ENCODE data around the gene HSPA12A.

The HSPA12A gene

GRCh38 chr10:116752969-116753665 lies 10.8 kb upstream of the HSPA12A start:
- H3K27me3 ChIP-seq (replicated peaks in 2 of 5; ENCODE audit: control insufficient read depth in 4 of 5, insufficient read depth in 5 of 5, low read length in 4 of 5) = peaks cover 5 to 32% (median 11%) of the 10 kb centered on the region in 5 experiments
- H3K4me3 ChIP-seq (ENCODE audit: control insufficient read depth in 1 of 7, extremely low read depth in 1 of 7, insufficient read depth in 4 of 7, low read depth in 2 of 7, low read length in 6 of 7) = no peak overlapping the region
- 91% methylated on average over 4 of the region's 4 CpGs for WGBS (ENCODE audit: insufficient coverage)
- H3K27ac ChIP-seq (ENCODE audit: insufficient read depth in 1 of 2, low read depth in 1 of 2, low read length in 2 of 2, poor library complexity in 1 of 2, severe bottlenecking in 2 of 2) = no peak overlapping the region
- ChIA-PET CTCF (no interaction called here), POLR2A (no interaction called here)
- H3K4me1 ChIP-seq (ENCODE audit: control extremely low read depth in 1 of 4, control insufficient read depth in 4 of 4, insufficient read depth in 4 of 4, low read length in 3 of 4) = no peaks in the 10 kb centered on the region
- DNase-seq = no peak
- H3K36me3 ChIP-seq (ENCODE audit: control insufficient read depth in 4 of 4, insufficient read depth in 4 of 4, low read length in 3 of 4) = no peaks in the 10 kb centered on the region
- peaks cover 0 to 5% (median 1%) of the 10 kb centered on the region in 5 experiments for H3K9me3 ChIP-seq (ENCODE audit: control extremely low read depth in 1 of 5, control insufficient read depth in 4 of 5, insufficient read depth in 2 of 5, low read depth in 1 of 5, low read length in 4 of 5)

GRCh38 chr10:116752563-116752962 lies 10.2 kb upstream of the HSPA12A start:
- ChIA-PET CTCF (no interaction called here), POLR2A (no interaction called here)
- Histone ChIP-seq H3K36me3 (ENCODE audit: control insufficient read depth in 4 of 4, insufficient read depth in 4 of 4, low read length in 3 of 4) (no peaks in the 10 kb centered on the region), H3K27me3 (replicated peaks in 2 of 5; ENCODE audit: control insufficient read depth in 4 of 5, insufficient read depth in 5 of 5, low read length in 4 of 5) (peaks cover 2 to 32% (median 13%) of the 10 kb centered on the region in 5 experiments), H3K4me3 (ENCODE audit: control insufficient read depth in 1 of 7, extremely low read depth in 1 of 7, insufficient read depth in 4 of 7, low read depth in 2 of 7, low read length in 6 of 7) (no peak overlapping the region), H3K4me1 (ENCODE audit: control extremely low read depth in 1 of 4, control insufficient read depth in 4 of 4, insufficient read depth in 4 of 4, low read length in 3 of 4) (no peaks in the 10 kb centered on the region), H3K27ac (ENCODE audit: insufficient read depth in 1 of 2, low read depth in 1 of 2, low read length in 2 of 2, poor library complexity in 1 of 2, severe bottlenecking in 2 of 2) (no peak overlapping the region), H3K9me3 (ENCODE audit: control extremely low read depth in 1 of 5, control insufficient read depth in 4 of 5, insufficient read depth in 2 of 5, low read depth in 1 of 5, low read length in 4 of 5) (peaks cover 0 to 5% (median 2%) of the 10 kb centered on the region in 5 experiments)
- DNase-seq = no peak
- no CpG with 5 or more reads among the region's 1 CpG for WGBS (ENCODE audit: insufficient coverage)

- ChIA-PET CTCF (interaction anchor here (1.5 kb wide), 1 partner anchor 427 kb away, joined by 3 read pairs; no protein-coding TSS in a partner anchor), POLR2A (no interaction called here)
- H3K36me3 ChIP-seq (ENCODE audit: control insufficient read depth in 4 of 4, insufficient read depth in 4 of 4, low read length in 3 of 4) = no peaks in the 10 kb centered on the region
- H3K27me3 ChIP-seq (replicated peaks in 2 of 5; ENCODE audit: control insufficient read depth in 4 of 5, insufficient read depth in 5 of 5, low read length in 4 of 5) = peaks cover 11 to 64% (median 22%) of the 10 kb centered on the region in 5 experiments
- H3K4me3 ChIP-seq (ENCODE audit: control insufficient read depth in 1 of 7, extremely low read depth in 1 of 7, insufficient read depth in 4 of 7, low read depth in 2 of 7, low read length in 6 of 7) = no peak overlapping the region
- H3K4me1 ChIP-seq (ENCODE audit: control extremely low read depth in 1 of 4, control insufficient read depth in 4 of 4, insufficient read depth in 4 of 4, low read length in 3 of 4) = no peaks in the 10 kb centered on the region
- H3K27ac ChIP-seq (ENCODE audit: insufficient read depth in 1 of 2, low read depth in 1 of 2, low read length in 2 of 2, poor library complexity in 1 of 2, severe bottlenecking in 2 of 2) = no peak overlapping the region
- WGBS (ENCODE audit: insufficient coverage) = no CpG with 5 or more reads among the region's 1 CpG
- no peak for DNase-seq
- H3K9me3 ChIP-seq (ENCODE audit: control extremely low read depth in 1 of 5, control insufficient read depth in 4 of 5, insufficient read depth in 2 of 5, low read depth in 1 of 5, low read length in 4 of 5) = peaks cover 0 to 4% (median 0%) of the 10 kb centered on the region in 5 experiments
These were observed 6.1 kb upstream of the HSPA12A start for GRCh38 chr10:116748471-116748870.

- ChIA-PET CTCF (interaction anchor here (1.5 kb wide), 1 partner anchor 427 kb away, joined by 3 read pairs; no protein-coding TSS in a partner anchor), POLR2A (no interaction called here)
- no peak overlapping the region for H3K4me3 ChIP-seq (ENCODE audit: control insufficient read depth in 1 of 7, extremely low read depth in 1 of 7, insufficient read depth in 4 of 7, low read depth in 2 of 7, low read length in 6 of 7)
- 100% methylated on average over 1 of the region's 1 CpG for WGBS (ENCODE audit: insufficient coverage)
- H3K4me1 ChIP-seq (ENCODE audit: control extremely low read depth in 1 of 4, control insufficient read depth in 4 of 4, insufficient read depth in 4 of 4, low read length in 3 of 4) = peaks cover 0 to 2% (median 0%) of the 10 kb centered on the region in 4 experiments
- no peaks in the 10 kb centered on the region for H3K36me3 ChIP-seq (ENCODE audit: control insufficient read depth in 4 of 4, insufficient read depth in 4 of 4, low read length in 3 of 4)
- H3K27me3 ChIP-seq (replicated peaks in 2 of 5; ENCODE audit: control insufficient read depth in 4 of 5, insufficient read depth in 5 of 5, low read length in 4 of 5) = peaks cover 13 to 68% (median 25%) of the 10 kb centered on the region in 5 experiments
- no peak overlapping the region for H3K27ac ChIP-seq (ENCODE audit: insufficient read depth in 1 of 2, low read depth in 1 of 2, low read length in 2 of 2, poor library complexity in 1 of 2, severe bottlenecking in 2 of 2)
- H3K9me3 ChIP-seq (ENCODE audit: control extremely low read depth in 1 of 5, control insufficient read depth in 4 of 5, insufficient read depth in 2 of 5, low read depth in 1 of 5, low read length in 4 of 5) = peaks cover 0 to 4% (median 0%) of the 10 kb centered on the region in 5 experiments
- no peak for DNase-seq
These were observed 5.7 kb upstream of the HSPA12A start for GRCh38 chr10:116748041-116748440.

GRCh38 chr10:116747325-116747724 lies 5.0 kb upstream of the HSPA12A start:
- WGBS (ENCODE audit: insufficient coverage) = 87% methylated on average over 6 of the region's 7 CpGs
- DNase-seq = no peak
- H3K9me3 ChIP-seq (ENCODE audit: control extremely low read depth in 1 of 5, control insufficient read depth in 4 of 5, insufficient read depth in 2 of 5, low read depth in 1 of 5, low read length in 4 of 5) = peaks cover 0 to 4% (median 0%) of the 10 kb centered on the region in 5 experiments
- ChIA-PET CTCF (no interaction called here), POLR2A (no interaction called here)
- no peak overlapping the region for H3K27ac ChIP-seq (ENCODE audit: insufficient read depth in 1 of 2, low read depth in 1 of 2, low read length in 2 of 2, poor library complexity in 1 of 2, severe bottlenecking in 2 of 2)
- H3K4me1 ChIP-seq (ENCODE audit: control extremely low read depth in 1 of 4, control insufficient read depth in 4 of 4, insufficient read depth in 4 of 4, low read length in 3 of 4) = peaks cover 0 to 6% (median 5%) of the 10 kb centered on the region in 4 experiments
- no peaks in the 10 kb centered on the region for H3K36me3 ChIP-seq (ENCODE audit: control insufficient read depth in 4 of 4, insufficient read depth in 4 of 4, low read length in 3 of 4)
- H3K4me3 ChIP-seq (ENCODE audit: control insufficient read depth in 1 of 7, extremely low read depth in 1 of 7, insufficient read depth in 4 of 7, low read depth in 2 of 7, low read length in 6 of 7) = no peak overlapping the region
- H3K27me3 ChIP-seq (replicated peaks in 2 of 5; ENCODE audit: control insufficient read depth in 4 of 5, insufficient read depth in 5 of 5, low read length in 4 of 5) = peaks cover 13 to 72% (median 24%) of the 10 kb centered on the region in 5 experiments

DNA sequence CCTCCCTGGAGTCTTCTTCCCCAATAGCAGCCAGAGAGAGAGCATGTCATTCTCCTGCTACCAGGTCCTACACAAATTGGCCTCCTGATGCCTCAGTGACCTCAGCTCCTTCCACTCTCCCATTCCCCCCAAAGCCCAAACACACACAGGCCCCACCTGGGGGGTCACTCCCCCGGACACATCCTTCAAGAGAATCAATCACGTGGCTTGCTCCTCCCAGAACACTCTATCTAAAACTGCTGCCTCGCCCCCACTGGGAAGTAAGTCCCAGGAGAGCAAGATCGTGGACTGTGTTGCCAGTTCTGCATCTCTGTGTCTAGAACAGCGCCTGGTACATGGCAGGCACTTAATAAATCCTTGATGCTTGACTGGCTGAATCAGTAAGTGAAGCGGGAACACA lies 2.5 kb upstream of the HSPA12A start:
- Histone ChIP-seq H3K27me3 (replicated peaks in 2 of 5; ENCODE audit: control insufficient read depth in 4 of 5, insufficient read depth in 5 of 5, low read length in 4 of 5) (peaks cover 17 to 83% (median 25%) of the 10 kb centered on the region in 5 experiments), H3K4me3 (ENCODE audit: control insufficient read depth in 1 of 7, extremely low read depth in 1 of 7, insufficient read depth in 4 of 7, low read depth in 2 of 7, low read length in 6 of 7) (no peak overlapping the region), H3K9me3 (ENCODE audit: control extremely low read depth in 1 of 5, control insufficient read depth in 4 of 5, insufficient read depth in 2 of 5, low read depth in 1 of 5, low read length in 4 of 5) (peaks cover 0 to 4% (median 0%) of the 10 kb centered on the region in 5 experiments), H3K36me3 (ENCODE audit: control insufficient read depth in 4 of 4, insufficient read depth in 4 of 4, low read length in 3 of 4) (no peaks in the 10 kb centered on the region), H3K4me1 (ENCODE audit: control extremely low read depth in 1 of 4, control insufficient read depth in 4 of 4, insufficient read depth in 4 of 4, low read length in 3 of 4) (peaks cover 0 to 17% (median 12%) of the 10 kb centered on the region in 4 experiments), H3K27ac (ENCODE audit: insufficient read depth in 1 of 2, low read depth in 1 of 2, low read length in 2 of 2, poor library complexity in 1 of 2, severe bottlenecking in 2 of 2) (no peak overlapping the region)
- WGBS (ENCODE audit: insufficient coverage) = 87% methylated on average over 6 of the region's 6 CpGs
- ChIA-PET POLR2A (no interaction called here), CTCF (no interaction called here)
- no peak for DNase-seq

GRCh38 chr10:116744163-116744753 lies 1.9 kb upstream of the HSPA12A start:
- 83% methylated on average over 11 of the region's 12 CpGs for WGBS (ENCODE audit: insufficient coverage)
- no peaks in the 10 kb centered on the region for H3K36me3 ChIP-seq (ENCODE audit: control insufficient read depth in 4 of 4, insufficient read depth in 4 of 4, low read length in 3 of 4)
- ChIA-PET CTCF (no interaction called here), POLR2A (no interaction called here)
- H3K4me3 ChIP-seq (ENCODE audit: control insufficient read depth in 1 of 7, extremely low read depth in 1 of 7, insufficient read depth in 4 of 7, low read depth in 2 of 7, low read length in 6 of 7) = no peak overlapping the region
- peaks cover 0 to 17% (median 12%) of the 10 kb centered on the region in 4 experiments for H3K4me1 ChIP-seq (ENCODE audit: control extremely low read depth in 1 of 4, control insufficient read depth in 4 of 4, insufficient read depth in 4 of 4, low read length in 3 of 4)
- no peak overlapping the region for H3K27ac ChIP-seq (ENCODE audit: insufficient read depth in 1 of 2, low read depth in 1 of 2, low read length in 2 of 2, poor library complexity in 1 of 2, severe bottlenecking in 2 of 2)
- peaks cover 0 to 4% (median 0%) of the 10 kb centered on the region in 5 experiments for H3K9me3 ChIP-seq (ENCODE audit: control extremely low read depth in 1 of 5, control insufficient read depth in 4 of 5, insufficient read depth in 2 of 5, low read depth in 1 of 5, low read length in 4 of 5)
- peaks cover 16 to 86% (median 30%) of the 10 kb centered on the region in 5 experiments for H3K27me3 ChIP-seq (replicated peaks in 2 of 5; ENCODE audit: control insufficient read depth in 4 of 5, insufficient read depth in 5 of 5, low read length in 4 of 5)
- DNase-seq = peak in 2 of 3 donors; percentile 35 to 46

All from common myeloid progenitor, CD34-positive (primary cell).